HG03432 (cell line): ENCODE measurements around the gene RSPH10B2.
"Not testable (repeated sequence)": the region's sequence is repeated elsewhere in the genome, so short reads cannot be mapped to it uniquely, and the experiment has no call there.

Experiments
- ATAC-seq: cut with Tn5 transposase; IDR thresholded peaks from one replicate; pipeline ENCODE4 v1.9.1; 2021; ENCODE audit warnings: mild to moderate bottlenecking, moderate library complexity; ENCODE audit not compliant: unreplicated experiment

RSPH10B2 gene

GRCh38 chr7:6837081-6837480 lies 83.2 kb downstream of the RSPH10B2 start:
- not testable (repeated sequence) for ATAC-seq

- ATAC-seq: not testable (repeated sequence)
Measured at GRCh38 chr7:6842278-6842921, 88.5 kb downstream of the RSPH10B2 start.

DNA sequence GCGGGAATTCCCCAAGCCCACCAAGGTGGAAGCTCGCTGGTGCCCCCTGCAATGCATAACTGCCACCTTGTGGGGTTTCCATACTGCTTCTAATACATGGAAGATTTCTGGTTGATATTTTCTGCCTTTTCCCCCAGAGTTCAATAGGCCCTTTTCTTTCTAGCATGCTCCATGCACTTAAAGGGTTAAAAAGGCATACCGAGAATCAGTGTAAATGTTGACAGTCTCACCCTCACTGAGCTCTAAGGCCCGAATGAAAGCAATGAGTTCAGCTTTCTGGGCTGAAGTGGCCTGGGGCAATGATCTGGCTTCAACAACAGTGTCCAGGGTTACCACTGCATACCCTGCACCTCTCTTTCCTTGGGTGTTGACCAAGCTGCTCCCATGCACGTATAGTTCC lies 89.2 kb downstream of the RSPH10B2 start:
- ATAC-seq: not testable (repeated sequence)

GRCh38 chr7:6843654-6844053 lies 89.8 kb downstream of the RSPH10B2 start:
- ATAC-seq: not testable (repeated sequence)

- ATAC-seq: not testable (repeated sequence)
Measured at GRCh38 chr7:6845971-6846449, 92.1 kb downstream of the RSPH10B2 start.

- not testable (repeated sequence) for ATAC-seq
Measured at GRCh38 chr7:6847751-6848150, 93.8 kb downstream of the RSPH10B2 start.
